HFFc6 (cell line): ENCODE measurements around the gene PKP2. TPM values are rescaled to one million over a fixed set of nuclear protein-coding genes. Genes with fewer than 3 reads are reported as not detected.
"Not testable (repeated sequence)": the region's sequence is repeated elsewhere in the genome, so short reads cannot be mapped to it uniquely, and the experiment has no call there.

Experiments
- DNase-seq: peaks from one replicate; pipeline ENCODE4 v3.0.0-alpha.2; 2018
- H3K27ac Mint-ChIP-seq: 2 replicates; pipeline ENCODE4 v1.8.0; 2020; ENCODE audit warnings: mild to moderate bottlenecking, mixed read lengths
- H3K27me3 Mint-ChIP-seq: 2 replicates; pipeline ENCODE4 v1.8.0; 2021; ENCODE audit warnings: mild to moderate bottlenecking, moderate library complexity, mixed read lengths; ENCODE audit not compliant: insufficient read depth
- H3K36me3 Mint-ChIP-seq: 2 replicates; pipeline ENCODE4 v1.8.0; 2021; ENCODE audit warnings: low read depth, mixed read lengths
- H3K4me1 Mint-ChIP-seq: 2 replicates; pipeline ENCODE4 v1.8.0; 2020; ENCODE audit warnings: low read depth, mixed read lengths
- H3K4me3 Mint-ChIP-seq: 2 replicates; pipeline ENCODE4 v1.8.0; 2020; ENCODE audit warnings: mild to moderate bottlenecking, moderate library complexity, mixed read lengths
- H3K9me3 Mint-ChIP-seq: 2 replicates; pipeline ENCODE4 v1.8.0; 2020; ENCODE audit warnings: mild to moderate bottlenecking, mixed read lengths
- total RNA-seq, 6 experiments: library from RNA; stranded (reverse); fragmentation: NEBNext Ultra II Directional; extraction: Animal tissue kit (Norgen Biotek cat#: 25700); gene quantifications; 2 replicates in 1 of 6; 3 replicates in 5 of 6; pipeline ENCODE4 v1.2.3, GENCODE V29; 2021
- TF ChIP-seq, protein P1 (sequence below): fragments of 200-600 bp; sonication (generic); IDR thresholded peaks from 2 replicates; pipeline ENCODE4 v1.5.0; 2021; ENCODE audit warnings: antibody characterized with exemption, mild to moderate bottlenecking

The PKP2 gene
- total RNA-seq, 6 experiments from 2014 or later = 0.17 TPM; not detected in 5

DNA sequence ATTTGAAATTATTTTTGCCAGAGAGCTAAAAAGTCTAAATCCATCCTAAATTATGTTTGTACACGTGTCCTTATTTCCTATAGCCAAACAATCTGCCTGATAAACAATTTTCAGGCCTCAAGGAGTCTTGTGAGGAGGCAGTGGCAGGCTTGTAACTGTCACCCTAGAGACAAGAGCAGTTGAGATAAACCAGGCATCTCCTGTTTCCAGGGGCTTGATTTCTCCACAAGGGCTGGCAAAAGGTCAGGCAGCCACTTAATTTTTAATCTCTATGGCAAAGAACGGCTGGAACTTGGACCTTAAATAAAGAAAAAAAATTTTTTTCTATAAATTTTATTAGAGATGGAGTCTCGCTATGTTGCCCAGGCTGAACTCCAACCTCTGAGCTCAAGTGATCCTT is 15.5 kb downstream of the PKP2 start:
- no peak overlapping the region for H3K4me3 Mint-ChIP-seq
- no peaks in the 10 kb centered on the region for H3K4me1 Mint-ChIP-seq
- H3K9me3 Mint-ChIP-seq = no peaks in the 10 kb centered on the region
- H3K27ac Mint-ChIP-seq = no peak overlapping the region
- no peak for DNase-seq
- TF ChIP-seq, protein P1, sequence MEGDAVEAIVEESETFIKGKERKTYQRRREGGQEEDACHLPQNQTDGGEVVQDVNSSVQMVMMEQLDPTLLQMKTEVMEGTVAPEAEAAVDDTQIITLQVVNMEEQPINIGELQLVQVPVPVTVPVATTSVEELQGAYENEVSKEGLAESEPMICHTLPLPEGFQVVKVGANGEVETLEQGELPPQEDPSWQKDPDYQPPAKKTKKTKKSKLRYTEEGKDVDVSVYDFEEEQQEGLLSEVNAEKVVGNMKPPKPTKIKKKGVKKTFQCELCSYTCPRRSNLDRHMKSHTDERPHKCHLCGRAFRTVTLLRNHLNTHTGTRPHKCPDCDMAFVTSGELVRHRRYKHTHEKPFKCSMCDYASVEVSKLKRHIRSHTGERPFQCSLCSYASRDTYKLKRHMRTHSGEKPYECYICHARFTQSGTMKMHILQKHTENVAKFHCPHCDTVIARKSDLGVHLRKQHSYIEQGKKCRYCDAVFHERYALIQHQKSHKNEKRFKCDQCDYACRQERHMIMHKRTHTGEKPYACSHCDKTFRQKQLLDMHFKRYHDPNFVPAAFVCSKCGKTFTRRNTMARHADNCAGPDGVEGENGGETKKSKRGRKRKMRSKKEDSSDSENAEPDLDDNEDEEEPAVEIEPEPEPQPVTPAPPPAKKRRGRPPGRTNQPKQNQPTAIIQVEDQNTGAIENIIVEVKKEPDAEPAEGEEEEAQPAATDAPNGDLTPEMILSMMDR = no peak
- H3K27me3 Mint-ChIP-seq = peaks cover 4% of the 10 kb centered on the region
- no peaks in the 10 kb centered on the region for H3K36me3 Mint-ChIP-seq

DNA sequence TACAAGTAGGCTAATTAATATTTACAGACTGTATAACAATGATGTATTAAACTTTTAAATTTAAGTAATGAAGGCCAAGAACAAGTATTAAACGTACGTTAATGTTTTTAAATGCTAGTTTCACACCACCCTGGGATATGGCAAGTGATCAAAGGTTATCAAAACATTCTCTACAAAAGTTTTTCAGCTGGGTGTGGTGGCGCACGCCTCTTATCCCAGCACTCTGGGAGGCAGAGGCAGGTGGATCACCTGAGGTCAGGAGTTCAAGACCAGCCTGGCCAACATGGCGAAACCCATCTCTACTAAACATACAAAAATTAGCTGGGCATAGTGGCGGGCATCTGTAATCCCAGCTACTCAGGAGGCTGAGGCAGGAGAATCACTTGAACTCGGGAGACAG is 17.5 kb downstream of the PKP2 start:
- H3K36me3 Mint-ChIP-seq, H3K27me3 Mint-ChIP-seq, DNase-seq, H3K4me3 Mint-ChIP-seq, H3K27ac Mint-ChIP-seq, H3K4me1 Mint-ChIP-seq, H3K9me3 Mint-ChIP-seq: not testable (repeated sequence)

DNA sequence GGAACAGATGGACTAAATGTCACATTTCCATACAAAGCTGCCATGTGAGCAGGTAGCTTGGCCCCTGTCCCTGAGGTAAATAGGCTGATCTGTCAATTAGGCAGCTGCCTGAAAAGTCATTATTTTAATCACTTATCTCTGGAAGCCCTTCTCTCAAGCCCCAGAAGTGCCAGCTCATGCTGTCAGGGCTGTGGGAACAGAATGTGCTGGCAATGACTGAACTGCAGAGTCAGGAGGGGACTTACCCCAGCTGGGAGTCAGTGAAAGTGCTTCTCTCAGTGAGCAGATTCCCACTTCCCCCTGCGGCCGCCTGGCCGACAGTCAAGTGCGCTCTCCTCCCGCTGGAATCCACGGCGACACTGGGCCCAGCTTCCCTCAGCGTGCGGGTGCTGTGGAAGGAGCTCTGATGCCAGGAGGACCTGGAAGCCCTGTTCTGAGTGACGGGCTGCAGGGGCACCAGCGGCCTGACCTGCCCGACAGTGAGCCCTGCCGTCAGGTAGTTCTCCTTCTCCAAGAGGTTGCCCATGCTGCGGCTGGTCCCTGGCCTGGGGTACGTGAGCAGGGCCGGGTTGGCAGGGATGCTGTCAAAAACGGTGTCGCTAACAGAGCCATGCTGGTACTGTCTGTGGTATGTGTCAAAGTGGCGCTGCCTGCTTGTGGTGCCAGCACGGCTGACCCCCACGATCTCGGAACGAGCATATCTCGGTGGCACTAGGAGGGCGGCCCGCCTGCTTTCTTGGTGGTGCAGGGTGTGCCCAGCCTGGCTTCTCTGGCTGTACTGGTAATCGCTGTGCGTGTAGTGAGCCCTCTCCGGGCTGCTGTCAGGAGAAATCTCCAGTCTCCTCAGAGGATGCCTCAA is 18.7 kb downstream of the PKP2 start:
- Mint-ChIP-seq H3K4me1 (no peaks in the 10 kb centered on the region), H3K4me3 (no peak overlapping the region), H3K27me3 (peaks cover 4% of the 10 kb centered on the region), H3K27ac (no peak overlapping the region), H3K36me3 (no peaks in the 10 kb centered on the region), H3K9me3 (no peaks in the 10 kb centered on the region; the same call in 1 of the 2 replicates)
- TF ChIP-seq, protein P1 = no peak
- DNase-seq = no peak

DNA sequence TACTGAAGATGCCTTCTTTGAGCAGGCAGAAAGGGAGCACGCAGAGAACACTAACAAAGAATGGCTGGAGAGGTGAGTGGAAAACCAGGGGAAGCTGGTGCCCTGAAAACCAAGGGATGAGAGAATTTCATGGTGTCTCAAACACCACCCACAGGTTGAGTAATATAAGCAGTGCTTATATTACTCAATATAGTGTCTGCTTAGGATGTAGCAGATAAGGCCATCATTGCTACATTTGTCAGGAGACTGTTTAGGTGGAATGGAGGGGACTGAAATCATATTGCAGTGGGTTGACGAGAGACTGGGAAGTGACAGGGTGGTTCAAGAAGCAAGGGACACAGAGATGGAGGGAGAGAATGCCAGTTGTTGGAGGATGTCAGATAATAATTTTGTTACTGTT is 20.6 kb downstream of the PKP2 start:
- no peaks in the 10 kb centered on the region for H3K36me3 Mint-ChIP-seq
- H3K9me3 Mint-ChIP-seq = peaks cover 8% of the 10 kb centered on the region
- no peaks in the 10 kb centered on the region for H3K4me1 Mint-ChIP-seq
- H3K27ac Mint-ChIP-seq = no peak overlapping the region
- no peak for DNase-seq
- peaks cover 2% of the 10 kb centered on the region for H3K27me3 Mint-ChIP-seq
- H3K4me3 Mint-ChIP-seq = no peak overlapping the region
- TF ChIP-seq, protein P1 = no peak

DNA sequence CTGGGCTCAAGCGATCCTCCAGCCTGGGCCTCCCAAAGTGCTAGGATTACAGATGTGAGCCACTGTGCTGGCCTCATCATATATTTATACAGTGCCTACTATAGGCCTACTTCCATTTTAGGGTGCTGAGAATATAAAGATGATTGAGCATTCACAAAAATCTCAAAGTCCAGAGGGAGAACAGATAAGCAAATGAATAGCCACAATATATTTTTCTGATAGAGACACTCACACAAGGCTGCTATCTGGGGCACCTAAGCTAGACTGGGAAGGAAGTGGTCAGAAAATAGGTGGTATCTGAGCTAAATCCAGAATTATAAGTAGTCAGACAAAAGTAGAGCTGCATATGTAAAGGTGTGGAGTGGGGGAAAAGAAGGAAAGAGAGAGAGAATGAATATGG is 21.6 kb downstream of the PKP2 start:
- TF ChIP-seq, protein P1 = no peak
- Mint-ChIP-seq H3K27ac (no peak overlapping the region), H3K9me3 (peaks cover 11% of the 10 kb centered on the region), H3K4me3 (no peak overlapping the region), H3K27me3 (peaks cover 2% of the 10 kb centered on the region), H3K36me3 (no peaks in the 10 kb centered on the region), H3K4me1 (no peaks in the 10 kb centered on the region)
- no peak for DNase-seq

DNA sequence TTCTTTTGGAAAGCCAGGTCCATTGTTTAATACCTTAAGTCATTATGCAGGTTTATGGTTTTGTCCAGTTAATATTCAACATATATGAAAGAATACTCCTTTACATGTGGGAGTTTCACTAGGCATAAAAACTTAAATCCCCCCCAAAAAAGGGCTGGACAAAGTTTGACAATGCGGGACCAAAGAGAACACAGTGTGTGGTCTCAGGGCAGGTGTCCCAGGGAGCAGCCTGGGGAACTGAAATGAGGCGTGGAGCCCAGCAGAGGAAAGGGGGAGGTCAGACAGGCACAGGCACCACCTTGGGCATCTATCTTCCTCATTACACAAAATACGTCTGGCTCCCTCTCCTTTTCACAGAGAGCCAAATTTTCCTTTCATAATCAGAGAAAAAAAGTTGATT is 22.5 kb downstream of the PKP2 start:
- Mint-ChIP-seq H3K4me1 (no peaks in the 10 kb centered on the region), H3K36me3 (no peaks in the 10 kb centered on the region), H3K27ac (no peak overlapping the region), H3K9me3 (peaks cover 12% of the 10 kb centered on the region), H3K27me3 (no peaks in the 10 kb centered on the region; the same call in 1 of the 2 replicates), H3K4me3 (no peak overlapping the region)
- DNase-seq = no peak
- TF ChIP-seq, protein P1 = no peak

DNA sequence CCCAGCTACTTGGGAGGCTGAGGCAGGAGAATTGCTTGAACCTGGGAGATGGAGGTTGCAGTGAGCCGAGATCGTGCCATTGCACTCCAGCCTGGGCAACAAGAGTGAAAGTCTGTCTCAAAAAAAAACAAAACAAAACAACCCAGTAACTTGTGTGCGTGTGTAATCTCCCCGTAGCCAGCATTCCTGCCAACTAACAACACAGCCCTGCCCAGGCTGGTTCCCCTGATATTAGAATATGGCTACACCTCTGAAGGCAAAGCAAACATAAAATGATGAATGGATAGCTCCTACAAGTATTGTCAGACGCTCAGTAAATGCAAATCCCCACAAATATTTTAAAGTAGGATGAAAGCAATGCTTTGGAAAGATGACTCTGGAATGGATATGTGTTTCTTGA is 24.2 kb downstream of the PKP2 start:
- not testable (repeated sequence) for DNase-seq, H3K27ac Mint-ChIP-seq, H3K27me3 Mint-ChIP-seq, H3K36me3 Mint-ChIP-seq, H3K4me1 Mint-ChIP-seq, H3K4me3 Mint-ChIP-seq
- H3K9me3 Mint-ChIP-seq = peaks cover 19% of the 10 kb centered on the region
